Stimulated activated naive B cell treated with anti-CD40 and anti-IgM and Interleukin-4, amounts not matched to agents 10 μg/mL and 1 μg/mL and 100 μg/mL, for 72 hours (primary cell): ENCODE results near the gene IL27RA.

Experiments used
- ATAC-seq, 2 donors: fragments of 150-1000 bp; cut with Tn5 transposase; replicated peaks; 2 replicates each; pipeline ENCODE4 v1.10.0; 2021; ENCODE audit warnings: moderate library complexity in 1 of 2
- DNase-seq: peaks from one replicate; pipeline ENCODE4 v3.0.0; 2021
- H3K27ac Mint-ChIP-seq: one replicate; pipeline ENCODE4 v1.8.0; 2022; ENCODE audit warnings: mild to moderate bottlenecking, mixed read lengths
- H3K27me3 Mint-ChIP-seq, 2 donors: one replicate each; pipeline ENCODE4 v1.8.0; 2022; ENCODE audit warnings: mixed read lengths in 2 of 2
- H3K36me3 Mint-ChIP-seq, 2 donors: one replicate each; pipeline ENCODE4 v1.8.0; 2022; ENCODE audit warnings: mixed read lengths in 2 of 2, mild to moderate bottlenecking in 1 of 2
- H3K4me1 Mint-ChIP-seq, 2 donors: one replicate each; pipeline ENCODE4 v1.8.0; 2022; ENCODE audit warnings: mixed read lengths in 2 of 2, mild to moderate bottlenecking in 1 of 2
- H3K4me3 Mint-ChIP-seq, 2 donors: one replicate each; pipeline ENCODE4 v1.8.0; 2022; ENCODE audit warnings: mild to moderate bottlenecking in 2 of 2, mixed read lengths in 2 of 2, moderate library complexity in 1 of 2
- H3K9me3 Mint-ChIP-seq, 2 donors: one replicate each; pipeline ENCODE4 v1.8.0; 2022; ENCODE audit warnings: mixed read lengths in 2 of 2, mild to moderate bottlenecking in 1 of 2

The IL27RA gene

DNA sequence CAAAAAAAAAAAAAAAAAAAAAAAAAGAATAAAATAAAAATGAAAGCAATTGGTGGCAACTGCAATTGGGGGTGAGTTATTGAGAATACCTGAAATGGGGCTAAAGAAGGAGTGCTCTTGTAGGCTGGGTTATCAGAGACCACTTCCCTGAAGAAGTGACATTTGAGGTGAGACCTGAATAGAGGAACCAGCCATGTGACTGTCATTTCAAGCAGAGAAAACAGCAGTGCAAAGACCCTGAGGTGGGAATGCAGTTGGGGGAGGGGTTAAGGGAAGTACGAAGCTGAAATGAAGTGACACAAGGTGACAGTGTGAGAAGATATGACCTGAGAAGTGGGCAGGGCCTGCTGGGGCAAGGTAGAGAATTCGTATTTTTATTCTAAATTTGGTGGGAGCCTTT is 34.6 kb downstream of the IL27RA start:
- Mint-ChIP-seq H3K4me3 (no peak overlapping the region), H3K9me3 (no peaks in the 10 kb centered on the region), H3K4me1 (peaks cover 2 to 9% of the 10 kb centered on the region in 2 donors), H3K27ac (no peak overlapping the region), H3K36me3 (no peaks in the 10 kb centered on the region), H3K27me3 (peaks cover 3 to 17% of the 10 kb centered on the region in 2 donors)
- ATAC-seq (peak; percentile 64 to 71), DNase-seq (no peak)

- H3K36me3 Mint-ChIP-seq, result no peaks in the 10 kb centered on the region
- peak overlapping the region in 1 of 2 donors; percentile 17 for H3K4me3 Mint-ChIP-seq
- no peak for ATAC-seq
- peaks cover 14 to 33% of the 10 kb centered on the region in 2 donors for H3K4me1 Mint-ChIP-seq
- no peak overlapping the region for H3K27ac Mint-ChIP-seq
- no peak for DNase-seq
- peaks cover 3 to 18% of the 10 kb centered on the region in 2 donors for H3K27me3 Mint-ChIP-seq
- H3K9me3 Mint-ChIP-seq, result no peaks in the 10 kb centered on the region
Observed at GRCh38 chr19:14070268-14071050, 38.9 kb downstream of the IL27RA start.

- peak; percentile 13 to 14 for ATAC-seq
- H3K4me1 Mint-ChIP-seq, result peaks cover 12 to 24% of the 10 kb centered on the region in 2 donors
- H3K27me3 Mint-ChIP-seq, result peaks cover 3 to 7% of the 10 kb centered on the region in 2 donors
- no peaks in the 10 kb centered on the region for H3K9me3 Mint-ChIP-seq
- peak within 1 kb of the TSS; percentile 56 for H3K27ac Mint-ChIP-seq
- H3K36me3 Mint-ChIP-seq, result no peaks in the 10 kb centered on the region
- no peak for DNase-seq
- peak within 1 kb of the TSS; percentile 86 to 88 for H3K4me3 Mint-ChIP-seq
Observed at GRCh38 chr19:14072535-14073260, 41.1 kb downstream of the IL27RA start, which contains the start of gene MISP3. TSS of gene MISP3 (plus strand) at chr19:14072786. CDS start at chr19:14073310, 524 bp downstream.

DNA sequence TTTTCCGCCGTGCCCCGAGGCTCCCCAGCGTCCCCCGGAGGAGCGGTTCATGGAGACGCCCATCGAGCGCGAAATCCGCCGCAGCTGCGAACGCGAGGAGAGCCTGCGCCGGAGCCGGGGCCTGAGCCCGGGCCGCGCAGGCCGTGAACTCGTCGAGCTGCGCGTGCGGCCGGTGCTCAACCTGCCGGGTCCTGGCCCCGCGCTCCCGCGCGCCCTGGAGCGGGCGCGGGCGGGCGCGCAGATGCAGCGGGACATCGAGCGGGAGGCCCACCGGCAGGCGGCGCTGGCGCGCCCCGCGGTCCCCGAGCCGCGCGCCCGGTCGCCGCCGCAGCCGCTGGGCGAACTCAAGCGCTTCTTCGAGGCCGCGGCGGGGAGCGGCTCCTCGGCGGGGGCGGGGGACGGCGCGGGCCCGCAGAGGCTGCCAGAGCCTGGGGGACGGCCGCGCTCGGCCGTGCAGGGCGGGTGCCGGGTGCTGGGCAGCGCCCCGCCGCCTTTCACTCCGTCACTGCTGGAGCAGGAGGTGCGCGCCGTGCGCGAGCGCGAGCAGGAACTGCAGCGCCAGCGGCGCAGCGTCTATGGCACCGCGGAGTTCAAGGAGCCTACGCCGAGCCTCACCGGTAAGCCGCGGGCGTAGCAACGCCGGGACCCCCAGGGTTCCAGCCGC is 41.8 kb downstream of the IL27RA start:
- Mint-ChIP-seq H3K36me3 (no peaks in the 10 kb centered on the region), H3K27ac (no peak overlapping the region), H3K9me3 (no peaks in the 10 kb centered on the region), H3K4me3 (peak overlapping the region; percentile 86 to 88), H3K27me3 (peaks cover 3 to 7% of the 10 kb centered on the region in 2 donors), H3K4me1 (peaks cover 12 to 24% of the 10 kb centered on the region in 2 donors)
- DNase-seq, result peak; percentile 74
- ATAC-seq, result peak; percentile 78 to 82

DNA sequence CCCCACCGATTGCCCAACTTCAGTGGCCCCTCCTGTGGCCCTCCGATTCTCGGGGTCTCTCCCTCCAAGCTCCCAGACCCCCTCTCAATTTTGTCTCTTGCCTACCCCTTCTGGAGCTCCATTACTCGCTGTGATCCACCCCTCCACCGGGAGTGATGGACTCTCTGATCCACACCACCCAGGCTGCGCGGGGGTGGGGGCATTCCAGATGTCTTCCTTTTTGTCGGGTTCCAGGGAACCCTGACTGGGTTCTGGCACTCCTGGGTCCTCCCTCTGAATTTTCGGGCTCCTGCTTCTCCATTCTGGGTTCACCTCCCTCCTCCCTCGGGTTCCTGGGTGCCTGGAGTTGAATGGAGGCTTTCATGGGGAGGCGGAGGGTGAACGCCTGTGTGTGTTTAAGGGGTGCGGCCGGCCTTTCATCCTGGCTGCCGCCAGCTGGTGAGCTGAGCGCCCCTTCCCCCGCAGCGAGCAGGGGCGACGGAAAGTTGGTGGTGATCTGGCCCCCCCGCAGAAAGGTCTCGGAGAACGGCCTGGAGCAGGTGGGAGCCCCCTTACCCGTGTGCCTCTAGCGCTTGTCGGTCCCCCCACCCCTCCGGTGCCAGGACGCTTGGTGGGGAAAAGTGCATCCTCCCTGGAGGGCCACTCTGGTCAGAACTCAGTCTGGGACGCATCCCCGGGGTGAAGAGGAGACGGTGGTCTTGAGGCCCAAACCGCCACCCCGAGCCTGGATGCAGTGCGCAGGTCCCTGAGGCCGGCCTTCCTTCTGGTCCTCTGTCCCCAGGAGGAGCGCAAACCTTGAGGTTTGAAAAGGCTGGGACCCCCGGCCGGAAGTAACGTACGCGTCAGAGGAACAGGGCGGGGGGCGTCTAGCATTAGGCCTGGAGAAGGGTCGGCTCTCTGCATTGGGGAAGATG is 42.6 kb downstream of the IL27RA start:
- Mint-ChIP-seq H3K27ac (peak overlapping the region; percentile 63), H3K27me3 (peaks cover 3 to 7% of the 10 kb centered on the region in 2 donors), H3K36me3 (no peaks in the 10 kb centered on the region), H3K9me3 (no peaks in the 10 kb centered on the region), H3K4me1 (peaks cover 12 to 24% of the 10 kb centered on the region in 2 donors), H3K4me3 (peak overlapping the region; percentile 86 to 88)
- DNase-seq, result peak; percentile 26
- peak; percentile 4 to 6 for ATAC-seq

- DNase-seq, result no peak
- Mint-ChIP-seq H3K27ac (no peak overlapping the region), H3K4me1 (peaks cover 13 to 29% of the 10 kb centered on the region in 2 donors), H3K36me3 (no peaks in the 10 kb centered on the region), H3K4me3 (no peak overlapping the region), H3K9me3 (no peaks in the 10 kb centered on the region), H3K27me3 (peaks cover 3 to 7% of the 10 kb centered on the region in 2 donors)
- no peak for ATAC-seq
Observed at GRCh38 chr19:14078411-14078810, 46.8 kb downstream of the IL27RA start.

DNA sequence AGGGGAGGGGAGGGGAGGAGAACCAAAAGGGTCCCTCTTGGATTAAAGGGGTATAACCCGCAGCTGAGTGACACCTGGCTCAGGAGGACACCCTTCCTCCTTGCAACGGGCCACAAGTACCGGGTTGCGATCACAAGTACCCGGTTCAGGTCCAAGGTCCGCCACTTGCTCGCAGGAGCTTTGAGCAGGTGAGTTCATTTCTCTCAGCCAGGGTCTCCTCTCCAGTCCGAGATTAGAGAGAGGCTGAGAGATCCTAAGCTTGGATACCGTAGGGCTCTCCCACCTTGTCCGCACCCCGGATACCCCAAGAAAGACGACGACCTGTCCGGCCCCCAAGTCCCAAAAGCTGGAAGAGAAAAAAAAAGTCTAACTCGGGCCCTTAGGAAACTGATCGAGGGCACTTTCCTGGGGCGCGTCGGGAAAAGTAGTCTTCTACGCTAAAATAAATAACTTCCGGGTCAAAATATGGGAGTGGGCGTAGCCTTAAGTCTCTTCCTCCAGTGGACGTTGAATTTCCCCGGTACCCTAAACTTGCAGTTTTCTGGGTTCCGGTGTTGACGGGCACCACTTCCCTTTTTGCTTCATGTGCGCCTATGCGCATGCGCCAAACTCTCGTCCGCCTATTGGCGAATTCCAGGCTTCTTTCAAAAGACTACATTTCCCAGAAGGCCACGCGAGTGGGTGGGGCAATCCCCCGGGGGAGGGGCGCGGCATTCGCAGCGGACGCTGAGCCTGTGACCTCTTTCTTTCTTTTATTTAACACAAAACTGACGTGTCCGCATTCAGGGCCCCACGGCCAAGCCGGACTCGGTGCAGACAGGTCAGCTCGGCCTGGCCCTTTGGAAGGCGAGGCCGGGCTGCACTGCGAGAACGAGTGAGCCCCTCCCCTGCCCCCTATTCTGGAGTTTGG is 49.6 kb downstream of the IL27RA start:
- ATAC-seq, result peak; percentile 91 to 95
- Mint-ChIP-seq H3K27me3 (no peaks in the 10 kb centered on the region), H3K4me3 (peak overlapping the region; percentile 95 to 99), H3K4me1 (peaks cover 2 to 11% of the 10 kb centered on the region in 2 donors), H3K27ac (peak overlapping the region; percentile 97), H3K36me3 (peaks cover 0 to 3% of the 10 kb centered on the region in 2 donors), H3K9me3 (no peaks in the 10 kb centered on the region)
- DNase-seq, result peak; percentile 98

- Mint-ChIP-seq H3K4me3 (peak overlapping the region; percentile 95 to 99), H3K4me1 (peaks cover 2 to 11% of the 10 kb centered on the region in 2 donors), H3K9me3 (no peaks in the 10 kb centered on the region), H3K27me3 (no peaks in the 10 kb centered on the region), H3K36me3 (peaks cover 0 to 3% of the 10 kb centered on the region in 2 donors), H3K27ac (peak overlapping the region; percentile 97)
- ATAC-seq, result peak; percentile 12 to 51
- DNase-seq, result peak; percentile 44
Observed at GRCh38 chr19:14081797-14082674, 50.5 kb downstream of the IL27RA start.

DNA sequence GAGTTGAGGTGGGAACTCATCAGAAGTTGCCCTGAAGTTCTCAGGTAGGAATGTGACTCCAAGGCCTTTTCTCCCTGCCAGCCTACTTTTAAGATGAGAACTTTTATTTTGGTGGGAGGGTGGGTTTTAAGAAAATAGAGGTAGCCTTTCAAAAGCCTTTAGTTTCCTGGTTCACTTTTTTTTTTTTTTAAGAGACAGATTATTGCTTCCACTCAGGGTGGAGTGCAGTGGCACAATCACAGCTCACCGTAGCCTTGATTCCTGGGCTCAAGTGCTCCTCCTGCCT is 51.1 kb downstream of the IL27RA start:
- DNase-seq (no peak), ATAC-seq (no peak)
- Mint-ChIP-seq H3K27ac (no peak overlapping the region), H3K36me3 (peaks cover 0 to 3% of the 10 kb centered on the region in 2 donors), H3K4me3 (no peak overlapping the region), H3K27me3 (no peaks in the 10 kb centered on the region), H3K4me1 (peaks cover 2 to 11% of the 10 kb centered on the region in 2 donors), H3K9me3 (no peaks in the 10 kb centered on the region)

GRCh38 chr19:14085309-14085995 is 53.9 kb downstream of the IL27RA start, which contains the start of gene C19orf67:
TSS of gene C19orf67 (minus strand) at chr19:14085783. CDS start at chr19:14085627, 156 bp downstream.
- Mint-ChIP-seq H3K27me3 (no peaks in the 10 kb centered on the region), H3K36me3 (peaks cover 10 to 17% of the 10 kb centered on the region in 2 donors), H3K9me3 (no peaks in the 10 kb centered on the region), H3K4me3 (no peak within 1 kb of the TSS), H3K27ac (no peak within 1 kb of the TSS), H3K4me1 (peaks cover 6 to 17% of the 10 kb centered on the region in 2 donors)
- ATAC-seq, result no peak
- DNase-seq, result no peak

DNA sequence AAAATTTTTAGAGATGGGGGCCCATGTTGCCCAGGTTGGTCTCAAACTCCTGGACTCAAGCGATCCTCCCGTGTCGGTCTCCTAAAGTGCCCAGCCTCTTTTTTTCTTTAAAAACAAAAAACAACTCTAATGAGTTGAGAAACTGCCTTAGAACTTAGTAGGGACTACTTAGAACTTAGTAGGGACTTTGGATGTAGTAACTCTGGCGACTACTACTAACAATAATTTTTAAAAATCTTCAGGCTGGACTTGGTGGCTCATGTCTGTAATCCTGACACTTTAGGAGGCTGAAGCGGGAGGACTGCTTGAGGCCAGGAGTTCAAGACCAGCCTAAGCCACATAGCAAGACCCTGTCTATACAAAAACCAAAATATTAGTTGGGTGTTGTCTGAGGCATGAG is 54.5 kb downstream of the IL27RA start:
- ATAC-seq (no peak), DNase-seq (no peak)
- H3K4me3 Mint-ChIP-seq, result no peak overlapping the region
- peaks cover 6 to 17% of the 10 kb centered on the region in 2 donors for H3K4me1 Mint-ChIP-seq
- no peaks in the 10 kb centered on the region for H3K27me3 Mint-ChIP-seq
- no peak overlapping the region for H3K27ac Mint-ChIP-seq
- peaks cover 10 to 17% of the 10 kb centered on the region in 2 donors for H3K36me3 Mint-ChIP-seq
- H3K9me3 Mint-ChIP-seq, result no peaks in the 10 kb centered on the region
